ENCODE results near the gene FUCA2.
"Not testable (repeated sequence)": the region's sequence is repeated elsewhere in the genome, so short reads cannot be mapped to it uniquely, and the experiment has no call there.

Gene FUCA2

DNA sequence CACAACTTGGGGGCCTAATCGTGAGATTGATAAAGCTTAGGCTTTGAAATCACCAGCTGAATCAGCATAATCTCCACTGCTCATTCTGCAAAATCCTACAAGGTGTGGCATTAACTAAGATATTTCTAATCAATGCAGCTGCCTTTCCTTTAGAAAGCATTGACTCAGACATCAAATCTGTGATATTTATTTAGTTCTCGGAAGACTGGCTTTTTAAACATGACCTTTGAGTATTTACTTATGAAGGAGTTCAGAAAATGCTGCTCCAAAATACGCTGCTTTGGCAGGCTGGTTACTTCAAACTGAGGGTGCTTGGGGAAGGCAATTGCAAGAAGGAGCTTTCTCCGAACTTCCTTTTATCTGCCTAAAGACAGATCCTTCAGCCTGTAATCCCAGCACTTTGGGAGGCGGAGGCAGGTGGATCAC lies 23.7 kb upstream of the FUCA2 start:
- no peak for DNase-seq

DNA sequence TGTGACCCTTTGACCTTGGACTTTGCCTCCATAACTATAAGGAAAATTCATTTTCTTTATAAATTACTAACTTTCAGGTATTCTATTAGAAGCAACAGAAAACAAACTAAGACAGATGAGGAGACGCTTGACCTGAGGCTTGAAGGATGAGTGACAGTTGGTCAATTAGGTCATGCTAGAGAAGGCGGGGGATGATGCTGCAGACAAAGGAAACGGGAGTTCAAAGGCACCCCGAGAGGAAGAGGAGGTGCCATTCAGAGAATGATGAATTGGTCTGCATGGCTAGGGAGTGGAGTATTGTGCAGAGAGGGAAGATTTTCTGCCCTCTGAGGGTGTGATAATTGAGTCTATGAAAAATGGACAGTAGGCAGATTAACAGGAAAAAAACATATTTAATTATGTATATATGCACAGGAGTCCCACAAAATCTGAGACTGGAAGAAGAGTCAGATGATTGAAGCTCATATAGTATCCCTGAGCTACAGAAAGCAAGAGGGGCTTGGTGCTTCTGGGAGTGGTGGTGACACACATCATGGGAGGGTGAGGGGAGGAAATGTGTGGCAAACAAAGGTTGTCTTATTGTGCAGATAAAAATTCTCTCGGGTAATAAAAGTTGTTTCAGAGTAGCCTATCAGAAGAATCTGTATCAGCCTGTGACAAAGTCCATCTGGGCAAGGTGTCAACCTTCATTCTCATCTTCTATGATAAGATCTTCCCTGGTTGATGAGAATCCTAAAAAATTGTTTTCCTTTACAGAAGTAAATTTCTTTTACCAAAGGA lies 20.4 kb upstream of the FUCA2 start:
- DNase-seq: no peak

- no peak for DNase-seq
Observed at GRCh38 chr6:143529095-143529494, 17.6 kb upstream of the FUCA2 start.

DNA sequence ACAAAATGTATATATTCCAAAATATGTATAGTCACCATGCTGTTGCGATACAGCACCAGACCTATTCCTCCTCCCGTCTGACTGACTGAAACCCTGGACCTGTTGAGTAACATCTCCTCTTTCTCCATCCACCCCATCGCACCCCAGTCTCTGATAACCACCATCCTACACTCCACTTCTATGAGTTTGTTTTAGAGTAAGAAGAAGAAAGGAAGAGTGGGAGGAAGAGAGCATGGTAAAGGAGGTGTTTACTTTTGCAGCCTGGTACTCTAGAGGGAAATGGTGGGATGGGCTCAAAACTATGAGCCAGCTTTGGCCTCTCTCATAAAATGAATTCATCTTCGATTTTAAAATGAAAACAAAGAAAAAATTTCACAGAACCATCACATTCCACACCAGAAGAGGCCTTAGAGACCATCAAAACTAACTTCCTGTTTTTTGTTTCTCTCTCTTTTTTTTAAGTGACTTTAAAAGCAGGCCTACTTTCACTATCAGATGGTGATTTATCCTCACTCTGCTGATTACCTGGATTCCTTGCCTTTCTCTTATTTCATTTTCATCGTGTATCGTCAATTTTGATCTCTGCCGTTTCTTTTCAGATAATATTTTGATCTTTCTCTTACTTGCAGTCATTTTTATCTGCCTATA lies 16.8 kb upstream of the FUCA2 start:
- DNase-seq: no peak

- DNase-seq: no peak
Observed at GRCh38 chr6:143527677-143528076, 16.2 kb upstream of the FUCA2 start.

DNA sequence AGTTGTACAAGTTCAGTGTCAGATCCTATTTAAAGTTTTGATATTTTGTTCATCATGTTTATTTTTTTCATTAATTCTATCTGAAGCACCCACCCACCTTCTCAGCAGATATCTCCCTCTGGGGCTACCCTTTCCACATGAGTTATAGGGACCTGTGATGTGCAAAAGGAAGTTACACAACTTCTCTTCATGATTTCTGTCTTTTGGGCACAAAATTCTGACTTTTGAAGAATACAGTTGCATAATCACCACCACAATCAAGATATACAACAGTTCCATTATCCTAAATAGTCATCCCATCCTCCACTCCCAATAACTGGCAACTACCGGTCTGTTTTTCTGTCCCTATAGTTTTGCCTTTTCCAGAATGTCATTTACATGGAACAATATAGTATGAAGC lies 13.8 kb upstream of the FUCA2 start:
- DNase-seq: no peak

- no peak for DNase-seq
Observed at GRCh38 chr6:143522039-143522600, 10.6 kb upstream of the FUCA2 start.

GRCh38 chr6:143517447-143517773 lies 5.9 kb upstream of the FUCA2 start:
- no peak for DNase-seq

DNA sequence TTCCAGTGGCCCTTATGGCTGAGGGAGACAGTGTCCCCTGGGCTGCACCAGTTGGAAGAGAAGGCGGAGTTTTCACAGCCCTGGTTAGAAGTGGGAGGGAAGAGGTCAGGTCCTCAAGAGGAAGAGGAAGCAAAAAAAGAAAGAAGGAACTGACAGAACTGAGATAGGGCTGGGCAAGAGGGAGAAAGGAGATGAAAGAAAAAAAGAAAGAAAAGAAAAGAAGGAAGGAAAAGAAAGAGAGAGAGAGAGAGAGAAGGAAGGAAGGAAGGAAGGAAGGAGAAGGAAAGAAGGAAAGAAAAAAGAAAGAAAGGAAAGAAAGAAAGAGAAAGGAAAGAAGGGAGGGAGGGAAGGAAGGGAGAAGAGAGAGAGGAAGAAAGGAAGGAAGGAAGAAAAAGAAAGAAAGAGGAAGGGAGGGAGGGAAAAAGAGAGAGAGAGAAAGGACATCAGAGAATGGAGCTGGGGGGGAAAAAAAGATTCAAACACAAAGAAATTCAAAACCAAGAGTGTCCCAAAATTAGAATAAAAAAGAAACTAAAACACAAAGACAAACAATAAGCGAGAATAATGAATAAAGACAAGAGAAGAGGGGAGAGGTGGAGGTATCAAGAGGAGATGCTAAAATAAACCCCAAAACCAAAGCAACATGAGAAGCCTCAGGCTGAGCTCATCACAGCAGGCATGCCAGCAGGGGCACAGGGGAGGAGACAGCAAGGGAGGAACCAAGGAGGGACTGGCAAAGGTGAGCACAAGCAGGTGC lies 5.3 kb upstream of the FUCA2 start:
- DNase-seq: no peak

DNA sequence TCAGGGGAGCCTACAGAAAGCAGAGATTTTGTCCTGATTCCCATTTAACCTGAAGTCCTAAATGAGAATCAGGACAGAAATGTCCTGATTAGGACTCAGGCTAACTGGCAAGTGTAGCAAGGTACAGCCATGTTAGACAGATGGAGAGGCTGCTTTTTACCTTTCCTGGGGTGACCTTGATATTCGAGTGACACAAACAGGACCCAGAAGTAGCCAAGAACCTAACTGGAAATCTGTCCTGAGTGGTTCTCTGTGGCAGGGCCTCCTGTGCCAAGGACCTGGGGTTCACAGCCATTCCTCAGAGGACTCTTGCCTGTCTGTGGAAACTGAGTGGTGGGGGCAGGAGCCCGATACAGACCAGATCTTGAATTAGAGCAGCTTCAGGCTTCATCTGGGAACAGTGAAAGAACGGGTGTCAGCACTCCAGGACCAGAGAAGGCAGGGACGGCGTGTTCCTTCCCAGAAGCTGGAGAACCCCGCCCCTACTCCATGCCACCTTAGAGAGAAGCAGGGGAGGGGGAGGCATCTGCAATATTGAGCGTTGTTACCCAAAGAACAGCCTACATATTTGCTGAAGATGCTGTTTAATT lies 4.3 kb upstream of the FUCA2 start:
- DNase-seq: no peak

- DNase-seq: peak; percentile 74
Observed at GRCh38 chr6:143515061-143515760, 3.7 kb upstream of the FUCA2 start.

- DNase-seq: no peak
Observed at GRCh38 chr6:143513410-143513809, 1.9 kb upstream of the FUCA2 start.

GRCh38 chr6:143510326-143510725 lies 1.2 kb downstream of the FUCA2 start:
- DNase-seq: not testable (repeated sequence)

GRCh38 chr6:143507358-143508145 lies 4.0 kb downstream of the FUCA2 start:
- DNase-seq: no peak

DNA sequence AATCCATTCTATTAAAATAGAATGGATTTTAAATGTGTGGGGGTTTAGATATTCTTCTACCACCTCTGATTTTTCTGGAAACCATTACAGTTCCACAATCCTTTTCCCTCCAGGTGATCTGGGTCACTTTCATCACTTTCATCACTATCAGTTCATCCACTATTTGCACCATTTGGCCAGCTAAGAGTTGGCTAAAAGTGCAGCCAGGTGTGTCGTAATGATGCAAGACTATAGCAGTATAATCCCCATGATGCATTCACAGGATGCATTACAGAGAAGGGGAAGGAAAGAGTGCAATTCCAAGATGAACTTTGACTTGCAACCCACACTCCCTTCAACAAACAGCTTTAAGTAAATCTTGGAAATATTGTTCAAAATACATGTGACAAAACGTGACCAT lies 4.9 kb downstream of the FUCA2 start:
- DNase-seq: no peak

- DNase-seq: no peak
Observed at GRCh38 chr6:143506199-143506598, 5.3 kb downstream of the FUCA2 start.

DNA sequence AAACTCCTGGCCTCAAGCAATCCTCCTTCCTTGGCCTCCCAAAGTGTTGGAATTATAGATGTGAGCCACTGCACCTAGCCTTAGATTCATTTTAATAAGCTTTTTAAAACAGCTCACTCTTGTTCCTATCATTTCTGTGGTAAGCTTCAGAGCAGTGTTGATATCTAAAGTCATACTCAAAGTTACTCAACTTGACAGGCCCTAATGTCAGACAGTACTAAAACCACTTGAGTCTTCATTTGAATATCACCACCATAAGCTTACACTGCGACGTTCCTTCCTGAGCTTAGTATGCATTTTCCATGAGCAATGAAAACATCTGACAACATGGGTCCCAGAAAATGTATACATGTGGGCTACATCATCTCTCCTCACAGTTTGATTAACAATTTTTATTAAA lies 6.0 kb downstream of the FUCA2 start:
- no peak for DNase-seq

DNA sequence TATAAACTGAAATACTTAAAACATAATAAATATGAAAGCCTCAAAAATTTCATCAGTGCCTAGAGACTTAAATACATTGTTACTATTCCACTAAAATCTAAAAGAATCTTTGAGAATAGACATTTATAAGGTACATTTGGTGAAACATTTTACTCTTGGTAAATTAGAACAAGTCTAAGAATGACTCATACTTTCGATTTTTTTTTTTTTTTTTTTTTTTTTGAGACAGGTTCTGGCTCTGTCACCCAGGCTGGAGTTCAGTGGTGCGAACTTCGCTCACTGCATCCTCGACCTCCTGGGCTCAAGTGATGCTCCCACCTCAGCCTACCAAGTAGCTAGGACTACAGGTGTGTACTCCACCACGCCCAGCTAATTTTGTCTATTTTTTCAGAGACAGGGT lies 6.4 kb downstream of the FUCA2 start:
- no peak for DNase-seq

- no peak for DNase-seq
Observed at GRCh38 chr6:143504369-143504768, 7.2 kb downstream of the FUCA2 start.

DNA sequence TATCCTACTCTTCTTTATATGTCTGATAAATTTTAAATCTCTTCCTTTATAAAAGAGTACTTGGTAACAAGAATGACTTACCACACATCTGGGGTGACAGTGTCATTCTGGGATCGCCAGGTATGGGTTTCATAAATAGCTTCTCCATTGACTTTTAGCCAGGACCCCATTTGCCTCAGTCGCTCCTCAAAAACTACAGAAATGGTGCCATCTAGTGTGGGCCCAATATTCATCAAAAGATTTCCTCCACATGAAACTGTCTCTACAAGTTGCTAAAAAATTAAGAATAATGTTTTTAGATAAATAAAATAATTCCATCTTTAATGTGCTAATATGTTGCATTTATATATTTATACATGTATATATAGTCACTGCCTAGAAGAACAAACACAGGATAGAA lies 9.7 kb downstream of the FUCA2 start:
- DNase-seq: no peak

- no peak for DNase-seq
Observed at GRCh38 chr6:143498428-143498827, 13.1 kb downstream of the FUCA2 start.

DNA sequence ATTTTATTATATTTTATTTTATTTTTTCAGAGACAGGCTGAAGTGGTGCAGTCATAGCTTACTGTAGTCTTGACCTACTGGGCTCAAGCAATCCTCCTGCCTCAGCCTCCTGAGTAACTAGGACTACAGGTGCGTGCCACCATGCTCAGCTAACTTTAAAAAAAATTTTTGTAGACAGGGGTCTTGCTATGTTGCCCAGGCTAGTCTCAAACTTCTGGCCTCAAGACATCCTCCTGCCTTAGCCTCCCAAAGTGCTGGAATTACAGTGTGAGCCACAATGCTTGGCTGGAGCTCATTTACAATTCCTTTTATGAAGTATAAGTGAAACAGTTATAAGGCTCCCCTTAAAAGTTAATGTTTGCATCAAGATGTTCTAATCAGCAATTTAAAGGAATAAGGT lies 14.5 kb downstream of the FUCA2 start:
- no peak for DNase-seq

Measured in DMS79 (cell line).